ENCODE measurements around the gene TMEM119.

DNA sequence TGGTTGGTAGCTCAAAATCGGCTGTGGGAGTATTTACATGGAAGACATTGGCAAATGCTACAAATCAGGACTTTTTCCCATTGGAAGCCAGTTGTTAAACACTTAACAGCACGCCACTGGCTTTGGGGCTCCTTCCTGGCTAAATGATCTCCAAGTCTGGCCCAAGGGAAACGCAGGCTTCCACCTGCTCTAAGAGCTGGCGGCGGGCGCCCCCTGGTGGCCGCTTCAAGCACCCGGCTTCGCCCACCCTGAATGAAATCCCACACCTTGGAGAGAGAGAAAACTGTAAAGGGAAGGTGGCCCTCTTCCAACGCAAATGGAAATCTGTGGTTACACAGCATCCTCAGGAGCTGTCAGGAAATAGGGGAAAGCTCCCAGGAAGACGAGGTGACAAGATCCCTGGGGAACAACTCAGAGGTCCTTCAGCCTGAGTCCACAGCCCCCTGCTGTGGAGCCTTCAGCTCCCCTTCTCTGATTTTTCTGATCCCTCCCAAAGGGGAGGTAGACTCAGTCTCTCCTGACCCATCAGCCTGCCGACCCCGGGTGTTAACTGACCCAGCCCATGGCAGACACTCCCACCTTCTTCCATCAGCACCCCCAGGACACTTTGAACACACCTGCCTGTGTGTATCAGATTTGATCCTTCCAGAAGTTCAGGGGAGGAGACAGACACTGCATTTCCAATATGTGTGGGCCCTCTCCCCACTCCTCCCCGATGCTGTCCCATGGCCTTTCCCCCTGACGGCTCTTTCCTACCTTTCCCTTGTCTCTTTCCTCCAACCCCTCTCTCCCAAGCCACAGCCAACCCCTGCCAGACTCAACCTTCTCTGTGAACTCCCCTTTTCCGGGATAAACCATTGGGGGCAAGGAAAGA lies 20.4 kb upstream of the TMEM119 start:
- TF ChIP-seq, protein P1, sequence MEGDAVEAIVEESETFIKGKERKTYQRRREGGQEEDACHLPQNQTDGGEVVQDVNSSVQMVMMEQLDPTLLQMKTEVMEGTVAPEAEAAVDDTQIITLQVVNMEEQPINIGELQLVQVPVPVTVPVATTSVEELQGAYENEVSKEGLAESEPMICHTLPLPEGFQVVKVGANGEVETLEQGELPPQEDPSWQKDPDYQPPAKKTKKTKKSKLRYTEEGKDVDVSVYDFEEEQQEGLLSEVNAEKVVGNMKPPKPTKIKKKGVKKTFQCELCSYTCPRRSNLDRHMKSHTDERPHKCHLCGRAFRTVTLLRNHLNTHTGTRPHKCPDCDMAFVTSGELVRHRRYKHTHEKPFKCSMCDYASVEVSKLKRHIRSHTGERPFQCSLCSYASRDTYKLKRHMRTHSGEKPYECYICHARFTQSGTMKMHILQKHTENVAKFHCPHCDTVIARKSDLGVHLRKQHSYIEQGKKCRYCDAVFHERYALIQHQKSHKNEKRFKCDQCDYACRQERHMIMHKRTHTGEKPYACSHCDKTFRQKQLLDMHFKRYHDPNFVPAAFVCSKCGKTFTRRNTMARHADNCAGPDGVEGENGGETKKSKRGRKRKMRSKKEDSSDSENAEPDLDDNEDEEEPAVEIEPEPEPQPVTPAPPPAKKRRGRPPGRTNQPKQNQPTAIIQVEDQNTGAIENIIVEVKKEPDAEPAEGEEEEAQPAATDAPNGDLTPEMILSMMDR (IDR thresholded peaks at IDR 0.05): peak; percentile 85 to 99 (median 88)
- no peak for TF ChIP-seq POLR2A (IDR thresholded peaks at IDR 0.05)

Measured in ovary (tissue), 3 donors.